ENCODE data around the gene KSR1. TPM values are rescaled to one million over a fixed set of nuclear protein-coding genes. Genes with fewer than 3 reads are reported as not detected.

Gene KSR1
- total RNA-seq, 2 experiments from 2014 or later, result 53.9 to 58.2 TPM

GRCh38 chr17:27449988-27450387, 6.3 kb upstream of the KSR1 start:
- intact Hi-C loops (cut with micrococcal nuclease), result loop anchor here (10.0 kb wide), 1 partner anchor 95 kb away; no protein-coding TSS in a partner anchor
- Mint-ChIP-seq H3K27me3 (peaks cover 7% of the 10 kb centered on the region), H3K4me3 (no peak overlapping the region), H3K36me3 (ENCODE audit: low read depth) (no peaks in the 10 kb centered on the region), H3K27ac (no peak overlapping the region), H3K4me1 (ENCODE audit: low read depth) (peaks cover 10% of the 10 kb centered on the region), H3K9me3 (no peaks in the 10 kb centered on the region)
- POLR2A ChIA-PET, result no interaction called here
- no peak for ATAC-seq
- CTCF ChIA-PET, result interaction anchor here (1.3 kb wide), 1 partner anchor 69 kb away, joined by 4 read pairs; no protein-coding TSS in a partner anchor
- no peak for DNase-seq
- no peak for TF ChIP-seq CTCF (IDR thresholded peaks at IDR 0.05)

GRCh38 chr17:27450416-27450815, 5.8 kb upstream of the KSR1 start:
- H3K27me3 Mint-ChIP-seq, result peaks cover 9% of the 10 kb centered on the region
- no peak for DNase-seq
- peaks cover 14% of the 10 kb centered on the region for H3K4me1 Mint-ChIP-seq (ENCODE audit: low read depth)
- no peaks in the 10 kb centered on the region for H3K36me3 Mint-ChIP-seq (ENCODE audit: low read depth)
- H3K27ac Mint-ChIP-seq, result no peak overlapping the region
- no peaks in the 10 kb centered on the region for H3K9me3 Mint-ChIP-seq
- no peak for TF ChIP-seq CTCF (IDR thresholded peaks at IDR 0.05)
- CTCF ChIA-PET, result interaction anchor here (1.3 kb wide), 1 partner anchor 70 kb away, joined by 4 read pairs; no protein-coding TSS in a partner anchor
- POLR2A ChIA-PET, result no interaction called here
- no peak overlapping the region for H3K4me3 Mint-ChIP-seq
- intact Hi-C loops (cut with micrococcal nuclease), result loop anchor here (10.0 kb wide), 1 partner anchor 96 kb away; no protein-coding TSS in a partner anchor
- no peak for ATAC-seq

- ChIA-PET CTCF (interaction anchor here (0.7 to 2.2 kb wide), 2 partner anchors 146 to 148 kb away, joined by 3 to 12 read pairs; no protein-coding TSS in a partner anchor), POLR2A (interaction anchor here (0.7 to 1.0 kb wide), 2 partner anchors 12 to 188 kb away, joined by 3 read pairs; no protein-coding TSS in a partner anchor)
- H3K36me3 Mint-ChIP-seq (ENCODE audit: low read depth), result no peaks in the 10 kb centered on the region
- H3K27me3 Mint-ChIP-seq, result peaks cover 4% of the 10 kb centered on the region
- no peak for TF ChIP-seq CTCF (IDR thresholded peaks at IDR 0.05)
- ATAC-seq (no peak), DNase-seq (no peak)
- no peaks in the 10 kb centered on the region for H3K9me3 Mint-ChIP-seq
- H3K27ac Mint-ChIP-seq, result no peak overlapping the region
- peaks cover 16% of the 10 kb centered on the region for H3K4me1 Mint-ChIP-seq (ENCODE audit: low read depth)
- no peak overlapping the region for H3K4me3 Mint-ChIP-seq
- intact Hi-C loops (cut with micrococcal nuclease), result loop anchor here (10.0 kb wide), 1 partner anchor 97 kb away; no protein-coding TSS in a partner anchor
Measured at GRCh38 chr17:27451906-27452305, 4.3 kb upstream of the KSR1 start.

- intact Hi-C loops (cut with micrococcal nuclease), result loop anchor here (10.0 kb wide), 1 partner anchor 98 kb away; no protein-coding TSS in a partner anchor
- TF ChIP-seq CTCF (IDR thresholded peaks at IDR 0.05), result no peak
- H3K27ac Mint-ChIP-seq, result no peak overlapping the region
- peaks cover 4% of the 10 kb centered on the region for H3K27me3 Mint-ChIP-seq
- peaks cover 23% of the 10 kb centered on the region for H3K4me1 Mint-ChIP-seq (ENCODE audit: low read depth)
- H3K4me3 Mint-ChIP-seq, result no peak overlapping the region
- ATAC-seq, result no peak
- ChIA-PET CTCF (interaction anchor here (1.2 to 2.2 kb wide), 2 partner anchors 21 to 147 kb away, joined by 3 to 12 read pairs; no protein-coding TSS in a partner anchor), POLR2A (interaction anchor here (1.0 to 1.2 kb wide), 2 partner anchors 71 to 92 kb away, joined by 3 read pairs; no protein-coding TSS in a partner anchor)
- H3K9me3 Mint-ChIP-seq, result no peaks in the 10 kb centered on the region
- DNase-seq, result no peak
- H3K36me3 Mint-ChIP-seq (ENCODE audit: low read depth), result peaks cover 6% of the 10 kb centered on the region
Measured at GRCh38 chr17:27452828-27453227, 3.4 kb upstream of the KSR1 start.

- intact Hi-C loops (cut with micrococcal nuclease), result loop anchor here (10.0 kb wide), 1 partner anchor 99 kb away; no protein-coding TSS in a partner anchor
- H3K4me1 Mint-ChIP-seq (ENCODE audit: low read depth), result peaks cover 28% of the 10 kb centered on the region
- ATAC-seq (no peak), DNase-seq (no peak)
- ChIA-PET POLR2A (interaction anchor here (0.9 to 1.2 kb wide), 2 partner anchors 21 to 92 kb away, joined by 3 read pairs; no protein-coding TSS in a partner anchor), CTCF (interaction anchor here (1.2 to 2.2 kb wide), 2 partner anchors 22 to 146 kb away, joined by 3 to 12 read pairs; no protein-coding TSS in a partner anchor)
- H3K27me3 Mint-ChIP-seq, result peaks cover 4% of the 10 kb centered on the region
- no peak overlapping the region for H3K4me3 Mint-ChIP-seq
- H3K36me3 Mint-ChIP-seq (ENCODE audit: low read depth), result peaks cover 6% of the 10 kb centered on the region
- H3K9me3 Mint-ChIP-seq, result no peaks in the 10 kb centered on the region
- TF ChIP-seq CTCF (IDR thresholded peaks at IDR 0.05), result no peak
- H3K27ac Mint-ChIP-seq, result no peak overlapping the region
Measured at GRCh38 chr17:27453471-27453870, 2.8 kb upstream of the KSR1 start.
